Esophagus squamous epithelium (tissue), 4 donors: Measurements from ENCODE around the gene TFPT.

Experiments used
- CTCF ChIP-seq, 6 experiments: fragments of 450-650 bp in 4 of 6; fragments of 200-600 bp in 2 of 6; sonication (generic) in 2 of 6; IDR thresholded peaks; one replicate each; pipeline ENCODE4 v1.5.1; 2016 to 2019; ENCODE audit warnings: antibody characterized with exemption in 6 of 6, mild to moderate bottlenecking in 4 of 6, moderate library complexity in 4 of 6
- POLR2A ChIP-seq, 4 donors: fragments of 450-650 bp; IDR thresholded peaks; one replicate each; pipeline ENCODE4 v1.6.1; 2017; ENCODE audit warnings: antibody characterized with exemption in 4 of 4, mild to moderate bottlenecking in 4 of 4, moderate library complexity in 3 of 4

GRCh38 chr19:54105796-54106195 lies 9.7 kb downstream of the TFPT start:
- TF ChIP-seq CTCF (IDR thresholded peaks at IDR 0.05) (no peak), POLR2A (IDR thresholded peaks at IDR 0.05) (no peak)
